ENCODE measurements around the gene TNFRSF19. TPM values are rescaled to one million over a fixed set of nuclear protein-coding genes. Genes with fewer than 3 reads are reported as not detected.

TNFRSF19 gene
- total RNA-seq, 6 donors from 2014 or later = 7.8 to 23.5 (median 14.5) TPM

GRCh38 chr13:23644527-23645138 lies 74.4 kb downstream of the TNFRSF19 start:
- ATAC-seq (ENCODE audit: low FRiP score in 2 of 2) = no peak
- Histone ChIP-seq H3K27ac (no peak overlapping the region), H3K9me3 (no peaks in the 10 kb centered on the region), H3K4me1 (peaks cover 4 to 11% (median 5%) of the 10 kb centered on the region in 4 donors), H3K4me3 (no peak overlapping the region), H3K27me3 (no peaks in the 10 kb centered on the region), H3K36me3 (no peaks in the 10 kb centered on the region)
- no peak for TF ChIP-seq CTCF (IDR thresholded peaks at IDR 0.05)
- no peak for TF ChIP-seq POLR2AphosphoS5 (IDR thresholded peaks at IDR 0.05)
- no peak for TF ChIP-seq EP300 (IDR thresholded peaks at IDR 0.05)
- WGBS, 2 donors = 77 to 85% methylated on average over 5 of the region's 5 CpGs
- no peak for DNase-seq

GRCh38 chr13:23645851-23646250 lies 75.6 kb downstream of the TNFRSF19 start:
- no peak for TF ChIP-seq EP300 (IDR thresholded peaks at IDR 0.05)
- TF ChIP-seq POLR2A (IDR thresholded peaks at IDR 0.05) = no peak
- no peak for TF ChIP-seq CTCF (IDR thresholded peaks at IDR 0.05)
- TF ChIP-seq POLR2AphosphoS5 (IDR thresholded peaks at IDR 0.05) = no peak
- no peaks in the 10 kb centered on the region for H3K9me3 ChIP-seq
- DNase-seq = no peak
- H3K36me3 ChIP-seq = no peaks in the 10 kb centered on the region
- H3K27me3 ChIP-seq = no peaks in the 10 kb centered on the region
- WGBS, 2 donors = 98 to 100% methylated on average over 5 of the region's 5 CpGs
- peaks cover 4 to 11% (median 5%) of the 10 kb centered on the region in 4 donors for H3K4me1 ChIP-seq
- no peak for ATAC-seq (ENCODE audit: low FRiP score in 2 of 2)
- H3K4me3 ChIP-seq = no peak overlapping the region
- H3K27ac ChIP-seq = no peak overlapping the region

- Histone ChIP-seq H3K27me3 (no peaks in the 10 kb centered on the region), H3K4me1 (peaks cover 13 to 22% (median 19%) of the 10 kb centered on the region in 4 donors), H3K36me3 (no peaks in the 10 kb centered on the region), H3K9me3 (no peaks in the 10 kb centered on the region), H3K4me3 (no peak overlapping the region), H3K27ac (no peak overlapping the region)
- no peak for TF ChIP-seq CTCF (IDR thresholded peaks at IDR 0.05)
- TF ChIP-seq POLR2AphosphoS5 (IDR thresholded peaks at IDR 0.05) = no peak
- no peak for TF ChIP-seq POLR2A (IDR thresholded peaks at IDR 0.05)
- TF ChIP-seq EP300 (IDR thresholded peaks at IDR 0.05) = no peak
- DNase-seq = no peak
- 91 to 94% methylated on average over 1 of the region's 1 CpG for WGBS, 2 donors
- ATAC-seq (ENCODE audit: low FRiP score in 2 of 2) = no peak
Observed at GRCh38 chr13:23651439-23651838, 81.2 kb downstream of the TNFRSF19 start.

- WGBS, 2 donors = 82 to 90% methylated on average over 2 of the region's 2 CpGs
- H3K27ac ChIP-seq = no peak overlapping the region
- peaks cover 13 to 27% (median 21%) of the 10 kb centered on the region in 4 donors for H3K4me1 ChIP-seq
- TF ChIP-seq EP300 (IDR thresholded peaks at IDR 0.05) = no peak
- TF ChIP-seq CTCF (IDR thresholded peaks at IDR 0.05) = no peak
- H3K27me3 ChIP-seq = no peaks in the 10 kb centered on the region
- H3K9me3 ChIP-seq = no peaks in the 10 kb centered on the region
- H3K36me3 ChIP-seq = no peaks in the 10 kb centered on the region
- ATAC-seq (ENCODE audit: low FRiP score in 2 of 2) = no peak
- H3K4me3 ChIP-seq = no peak overlapping the region
- DNase-seq = no peak
Observed at GRCh38 chr13:23651887-23652286, 81.7 kb downstream of the TNFRSF19 start.
